Testis (tissue), 3 donors: ENCODE results near the gene CHKB. TPM values are rescaled to one million over a fixed set of nuclear protein-coding genes. Genes with fewer than 3 reads are reported as not detected.

Experiments
- DNase-seq: peaks from one replicate; pipeline ENCODE4 v3.0.0-alpha.2; 2019
- H3K27ac ChIP-seq, 2 donors: fragments of 200-600 bp; sonication (generic); one replicate each; pipeline ENCODE4 v1.5.1; 2019
- H3K27me3 ChIP-seq: fragments of 200-600 bp; sonication (generic); one replicate; pipeline ENCODE4 v1.5.1; 2019
- H3K36me3 ChIP-seq: fragments of 200-600 bp; sonication (generic); one replicate; pipeline ENCODE4 v1.5.1; 2017; ENCODE audit warnings: low read depth; ENCODE audit errors: missing control alignments
- H3K4me1 ChIP-seq: fragments of 200-600 bp; sonication (generic); one replicate; pipeline ENCODE4 v1.5.1; 2019
- H3K4me3 ChIP-seq, 2 donors: fragments of 200-600 bp; sonication (generic); one replicate each; pipeline ENCODE4 v1.5.1; 2017 to 2019
- H3K9me3 ChIP-seq: fragments of 200-600 bp; sonication (generic); one replicate; pipeline ENCODE4 v1.5.1; 2017
- CTCF ChIP-seq, 3 experiments: fragments of 450-650 bp in 2 of 3; fragments of 200-600 bp in 1 of 3; sonication (generic) in 1 of 3; IDR thresholded peaks; one replicate each; pipeline ENCODE4 v1.5.1; 2016 to 2019; ENCODE audit warnings: antibody characterized with exemption in 3 of 3, mild to moderate bottlenecking in 2 of 3, moderate library complexity in 1 of 3
- POLR2A ChIP-seq: fragments of 450-650 bp; IDR thresholded peaks from one replicate; pipeline ENCODE4 v1.6.1; 2017; ENCODE audit warnings: antibody characterized with exemption, mild to moderate bottlenecking, moderate library complexity
- WGBS, 2 donors: methylation state at CpG; one replicate each; pipeline ENCODE4 v1.1.5; 2018; 5-methylcytosine and 5-hydroxymethylcytosine counted together
- intact Hi-C: fragments of 100-400 bp; cut with DNase I; formaldehyde crosslinking; loops from one replicate; pipeline ENCODE4 v1.15.1; 2023; ENCODE audit warnings: low total_unique reads
- polyA plus RNA-seq: library from polyadenylated mRNA; stranded (reverse); fragments of 350-450 nt; fragmentation: Illumina TruSeq; extraction: RNeasy Lipid Tissue Mini Kit (QIAGEN cat#74804); gene quantifications from one replicate; pipeline ENCODE4 v1.2.3, GENCODE V29; 2014; ENCODE audit warnings: low read depth, low replicate concordance; ENCODE audit not compliant: insufficient read depth
- total RNA-seq, 2 donors: library from RNA; depleted of rRNA; stranded (reverse); fragments of >200 nt; gene quantifications; one replicate each; pipeline ENCODE4 v1.2.3, GENCODE V29; 2016

The CHKB gene
- total and polyA plus RNA-seq, 3 donors from 2014 or later: 88.4 to 98.9 (median 89.6) TPM

GRCh38 chr22:50581031-50581949 is 1.4 kb downstream of the CHKB start:
- Histone ChIP-seq H3K36me3 (no peaks in the 10 kb centered on the region), H3K4me3 (peak overlapping the region; percentile 81 to 97), H3K4me1 (peaks cover 23% of the 10 kb centered on the region), H3K9me3 (no peaks in the 10 kb centered on the region), H3K27ac (peak overlapping the region in 1 of 2 donors; percentile 96), H3K27me3 (no peaks in the 10 kb centered on the region)
- no peak for DNase-seq
- TF ChIP-seq POLR2A (no peak), CTCF (IDR thresholded peaks at IDR 0.05) (no peak)
- intact Hi-C loops: no loop called here
- 84% methylated on average over 19 to 22 of the region's 22 CpGs for WGBS, 2 donors

- 92 to 93% methylated on average over 4 of the region's 4 CpGs for WGBS, 2 donors
- H3K27ac ChIP-seq: no peak overlapping the region
- intact Hi-C loops: no loop called here
These were observed 2.9 kb downstream of the CHKB start for GRCh38 chr22:50579752-50580151.

GRCh38 chr22:50578776-50579310 is 3.8 kb downstream of the CHKB start:
- Histone ChIP-seq H3K27me3 (no peaks in the 10 kb centered on the region), H3K9me3 (no peaks in the 10 kb centered on the region), H3K4me1 (peaks cover 22% of the 10 kb centered on the region), H3K4me3 (no peak overlapping the region), H3K27ac (no peak overlapping the region), H3K36me3 (no peaks in the 10 kb centered on the region)
- DNase-seq: no peak
- TF ChIP-seq POLR2A: no peak
- TF ChIP-seq CTCF (IDR thresholded peaks at IDR 0.05): no peak
- intact Hi-C loops: no loop called here
- WGBS, 2 donors: 58 to 71% methylated on average over 8 of the region's 8 CpGs

More at GRCh38 chr22:50579752-50580151, 2.9 kb downstream of the CHKB start:
- TF ChIP-seq POLR2A (no peak), CTCF (IDR thresholded peaks at IDR 0.05) (no peak)
- Histone ChIP-seq H3K4me3 (no peak overlapping the region), H3K4me1 (peaks cover 23% of the 10 kb centered on the region), H3K36me3 (no peaks in the 10 kb centered on the region), H3K27me3 (no peaks in the 10 kb centered on the region), H3K9me3 (no peaks in the 10 kb centered on the region)
- no peak for DNase-seq

- Histone ChIP-seq H3K36me3 (no peaks in the 10 kb centered on the region), H3K27me3 (no peaks in the 10 kb centered on the region), H3K4me1 (peaks cover 17% of the 10 kb centered on the region), H3K27ac (no peak within 1 kb of the TSS), H3K4me3 (peak within 1 kb of the TSS in 1 of 2 donors; percentile 21), H3K9me3 (no peaks in the 10 kb centered on the region)
- DNase-seq: no peak
- 26 to 36% methylated on average over 19 to 60 of the region's 63 CpGs for WGBS, 2 donors
- TF ChIP-seq POLR2A (no peak), CTCF (IDR thresholded peaks at IDR 0.05) (no peak)
- intact Hi-C loops: no loop called here
These were observed 4.5 kb downstream of the CHKB start, which contains the start of gene CPT1B for GRCh38 chr22:50577987-50578775. Gene CPT1B, minus strand, starts transcription at chr22:50578427. Its CDS starts 512 bp downstream, at chr22:50577915.
